ENCODE data around the gene FCN3.

DNA sequence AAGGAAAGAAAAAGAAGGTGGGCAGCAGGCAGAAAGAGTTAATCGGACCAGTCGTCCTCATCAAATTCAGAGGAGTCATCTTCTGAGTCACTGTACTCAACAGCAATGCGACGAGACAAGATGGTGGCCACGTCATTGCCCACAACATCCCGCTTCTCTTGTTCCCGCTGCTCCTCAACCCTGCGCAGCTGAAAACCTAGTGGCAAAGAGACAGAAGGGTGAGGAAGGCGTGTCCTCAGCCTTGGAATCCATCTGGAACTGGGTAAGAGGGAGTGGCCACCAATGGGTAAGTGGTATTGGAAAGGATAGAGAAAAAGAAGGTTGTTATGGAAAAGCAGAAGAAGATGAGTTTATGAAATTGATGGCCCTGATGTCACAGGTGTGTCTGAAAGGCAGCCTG, 33.5 kb upstream of the FCN3 start:
- TF ChIP-seq POLR2A (IDR thresholded peaks at IDR 0.05) = no peak
- TF ChIP-seq, protein P1, sequence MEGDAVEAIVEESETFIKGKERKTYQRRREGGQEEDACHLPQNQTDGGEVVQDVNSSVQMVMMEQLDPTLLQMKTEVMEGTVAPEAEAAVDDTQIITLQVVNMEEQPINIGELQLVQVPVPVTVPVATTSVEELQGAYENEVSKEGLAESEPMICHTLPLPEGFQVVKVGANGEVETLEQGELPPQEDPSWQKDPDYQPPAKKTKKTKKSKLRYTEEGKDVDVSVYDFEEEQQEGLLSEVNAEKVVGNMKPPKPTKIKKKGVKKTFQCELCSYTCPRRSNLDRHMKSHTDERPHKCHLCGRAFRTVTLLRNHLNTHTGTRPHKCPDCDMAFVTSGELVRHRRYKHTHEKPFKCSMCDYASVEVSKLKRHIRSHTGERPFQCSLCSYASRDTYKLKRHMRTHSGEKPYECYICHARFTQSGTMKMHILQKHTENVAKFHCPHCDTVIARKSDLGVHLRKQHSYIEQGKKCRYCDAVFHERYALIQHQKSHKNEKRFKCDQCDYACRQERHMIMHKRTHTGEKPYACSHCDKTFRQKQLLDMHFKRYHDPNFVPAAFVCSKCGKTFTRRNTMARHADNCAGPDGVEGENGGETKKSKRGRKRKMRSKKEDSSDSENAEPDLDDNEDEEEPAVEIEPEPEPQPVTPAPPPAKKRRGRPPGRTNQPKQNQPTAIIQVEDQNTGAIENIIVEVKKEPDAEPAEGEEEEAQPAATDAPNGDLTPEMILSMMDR (IDR thresholded peaks at IDR 0.05) = no peak

Data from ovary (tissue), 3 donors.